ENCODE measurements around the gene BCL10. TPM values are rescaled to one million over a fixed set of nuclear protein-coding genes. Genes with fewer than 3 reads are reported as not detected.
A peak's percentile ranks its signal among the peaks of the same experiment; 100 is the strongest.

The BCL10 gene
- total RNA-seq, 1 donor from 2014 or later, result 7.8 TPM

GRCh38 chr1:85240643-85241042 is 35.8 kb downstream of the BCL10 start:
- TF ChIP-seq, protein P1, sequence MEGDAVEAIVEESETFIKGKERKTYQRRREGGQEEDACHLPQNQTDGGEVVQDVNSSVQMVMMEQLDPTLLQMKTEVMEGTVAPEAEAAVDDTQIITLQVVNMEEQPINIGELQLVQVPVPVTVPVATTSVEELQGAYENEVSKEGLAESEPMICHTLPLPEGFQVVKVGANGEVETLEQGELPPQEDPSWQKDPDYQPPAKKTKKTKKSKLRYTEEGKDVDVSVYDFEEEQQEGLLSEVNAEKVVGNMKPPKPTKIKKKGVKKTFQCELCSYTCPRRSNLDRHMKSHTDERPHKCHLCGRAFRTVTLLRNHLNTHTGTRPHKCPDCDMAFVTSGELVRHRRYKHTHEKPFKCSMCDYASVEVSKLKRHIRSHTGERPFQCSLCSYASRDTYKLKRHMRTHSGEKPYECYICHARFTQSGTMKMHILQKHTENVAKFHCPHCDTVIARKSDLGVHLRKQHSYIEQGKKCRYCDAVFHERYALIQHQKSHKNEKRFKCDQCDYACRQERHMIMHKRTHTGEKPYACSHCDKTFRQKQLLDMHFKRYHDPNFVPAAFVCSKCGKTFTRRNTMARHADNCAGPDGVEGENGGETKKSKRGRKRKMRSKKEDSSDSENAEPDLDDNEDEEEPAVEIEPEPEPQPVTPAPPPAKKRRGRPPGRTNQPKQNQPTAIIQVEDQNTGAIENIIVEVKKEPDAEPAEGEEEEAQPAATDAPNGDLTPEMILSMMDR (IDR thresholded peaks at IDR 0.05; ENCODE audit: borderline replicate concordance), result no peak
- Histone ChIP-seq H3K27ac (replicated peaks) (no peak overlapping the region), H3K9me3 (replicated peaks) (no peaks in the 10 kb centered on the region), H3K36me3 (no peaks in the 10 kb centered on the region), H3K27me3 (ENCODE audit: low read depth) (no peaks in the 10 kb centered on the region), H3K4me3 (no peak overlapping the region), H3K4me1 (peaks cover 15% of the 10 kb centered on the region)
- intact Hi-C loops (cut with micrococcal nuclease), result no loop called here
- DNase-seq, result no peak

DNA sequence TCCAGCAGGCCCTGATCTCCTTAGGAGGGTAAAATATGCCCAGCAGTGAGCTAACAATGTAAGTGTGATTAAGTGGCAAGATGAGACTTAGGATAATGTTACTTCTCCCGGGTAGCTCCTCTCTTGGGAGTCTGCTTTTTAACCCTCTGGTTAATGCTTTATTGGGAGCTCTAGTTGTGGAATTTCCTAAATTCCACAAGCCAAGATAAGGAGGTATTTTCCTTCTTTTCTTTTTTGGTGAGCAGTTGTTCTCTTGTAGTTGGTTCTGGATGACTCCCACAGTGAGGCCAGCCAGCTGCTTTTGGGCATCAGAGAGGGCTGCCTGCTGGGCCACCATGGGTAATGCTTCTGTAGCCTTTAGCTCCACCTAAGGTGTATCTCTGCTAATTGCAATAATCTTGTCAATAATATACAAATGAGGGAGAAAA is 36.2 kb downstream of the BCL10 start:
- Histone ChIP-seq H3K9me3 (replicated peaks) (no peaks in the 10 kb centered on the region), H3K4me1 (peaks cover 15% of the 10 kb centered on the region), H3K4me3 (no peak overlapping the region), H3K36me3 (no peaks in the 10 kb centered on the region), H3K27me3 (ENCODE audit: low read depth) (no peaks in the 10 kb centered on the region), H3K27ac (replicated peaks) (no peak overlapping the region)
- TF ChIP-seq, protein P1 (IDR thresholded peaks at IDR 0.05; ENCODE audit: borderline replicate concordance), result peak; percentile 40
- intact Hi-C loops (cut with micrococcal nuclease), result no loop called here
- no peak for DNase-seq

GRCh38 chr1:85237613-85238012 is 38.8 kb downstream of the BCL10 start:
- TF ChIP-seq, protein P1 (IDR thresholded peaks at IDR 0.05; ENCODE audit: borderline replicate concordance), result no peak
- no peaks in the 10 kb centered on the region for H3K9me3 ChIP-seq (replicated peaks)
- intact Hi-C loops (cut with micrococcal nuclease), result no loop called here
- no peak overlapping the region for H3K4me3 ChIP-seq
- H3K4me1 ChIP-seq, result no peaks in the 10 kb centered on the region
- no peaks in the 10 kb centered on the region for H3K27me3 ChIP-seq (ENCODE audit: low read depth)
- no peaks in the 10 kb centered on the region for H3K36me3 ChIP-seq
- H3K27ac ChIP-seq (replicated peaks), result no peak overlapping the region
- no peak for DNase-seq

DNA sequence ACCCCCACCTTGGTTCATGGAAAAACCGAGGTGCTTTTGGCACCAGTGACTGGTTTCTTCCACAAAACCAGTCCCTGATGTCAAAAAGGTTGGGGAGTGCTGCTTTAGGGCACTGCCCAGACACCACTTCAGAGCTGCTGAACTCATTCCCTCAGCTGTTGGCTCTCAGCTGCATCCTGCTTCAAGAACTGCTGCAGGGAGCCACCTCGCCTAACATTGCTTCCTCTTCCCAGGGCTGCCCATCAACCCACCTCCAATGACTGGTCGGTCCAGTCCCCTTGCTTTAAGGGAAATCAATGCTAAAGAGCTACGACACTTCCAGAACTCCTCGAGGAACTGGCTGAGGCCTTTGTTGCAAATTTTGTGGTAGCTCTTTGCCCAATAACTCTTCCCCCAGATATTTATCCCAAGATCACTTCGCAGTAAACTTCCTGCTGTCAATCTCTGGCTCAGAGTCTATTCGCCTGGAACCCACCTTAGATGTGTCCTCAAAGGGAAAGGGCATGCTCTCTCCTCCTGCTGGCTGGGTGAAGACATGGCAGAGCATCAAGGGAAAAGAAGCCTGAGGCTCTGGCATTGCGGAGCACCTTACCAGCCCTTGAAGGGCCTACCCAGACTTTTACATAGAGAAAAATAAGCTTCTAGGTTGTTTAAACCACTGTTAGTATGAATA is 46.0 kb downstream of the BCL10 start:
- Histone ChIP-seq H3K4me1 (peaks cover 17% of the 10 kb centered on the region), H3K27me3 (ENCODE audit: low read depth) (no peaks in the 10 kb centered on the region), H3K9me3 (replicated peaks) (no peaks in the 10 kb centered on the region), H3K36me3 (no peaks in the 10 kb centered on the region), H3K27ac (replicated peaks) (peak overlapping the region; percentile 88), H3K4me3 (no peak overlapping the region)
- DNase-seq, result no peak
- intact Hi-C loops (cut with micrococcal nuclease), result no loop called here
- TF ChIP-seq, protein P1 (IDR thresholded peaks at IDR 0.05; ENCODE audit: borderline replicate concordance), result peak; percentile 26

DNA sequence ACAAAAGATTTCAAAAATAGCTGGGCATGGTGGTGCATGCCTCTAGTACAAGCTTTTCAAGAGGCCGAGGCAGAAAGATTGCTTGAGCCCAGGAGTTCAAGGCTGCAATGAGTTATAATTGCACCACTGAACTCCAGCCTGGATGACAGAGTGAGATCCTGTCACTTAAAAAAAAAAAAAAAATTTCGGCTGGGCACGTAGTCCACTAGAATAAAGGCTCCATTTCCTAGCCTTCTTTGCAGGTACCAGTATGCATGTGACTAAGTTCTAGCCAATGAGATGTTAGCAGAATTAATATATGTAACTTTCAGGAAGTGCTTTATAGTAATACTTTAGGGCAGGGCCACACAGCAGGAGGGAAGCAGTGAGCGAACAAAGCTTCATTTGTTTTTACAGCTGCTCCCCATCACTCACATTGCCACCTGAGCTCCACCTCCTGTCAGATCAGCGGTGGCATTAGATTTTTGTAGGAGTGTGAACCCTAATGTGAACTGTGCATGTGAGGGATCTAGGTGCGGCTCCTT is 46.8 kb downstream of the BCL10 start:
- H3K9me3 ChIP-seq (replicated peaks), result no peaks in the 10 kb centered on the region
- no peaks in the 10 kb centered on the region for H3K36me3 ChIP-seq
- peaks cover 24% of the 10 kb centered on the region for H3K4me1 ChIP-seq
- DNase-seq, result no peak
- no peak overlapping the region for H3K4me3 ChIP-seq
- TF ChIP-seq, protein P1 (IDR thresholded peaks at IDR 0.05; ENCODE audit: borderline replicate concordance), result no peak
- H3K27me3 ChIP-seq (ENCODE audit: low read depth), result no peaks in the 10 kb centered on the region
- H3K27ac ChIP-seq (replicated peaks), result peak overlapping the region; percentile 88
- intact Hi-C loops (cut with micrococcal nuclease), result no loop called here
